Activated gamma-delta T cell treated with Interleukin-2 at 50 U/mL for 16 hours (primary cell): ENCODE data around the gene WDR17.

Source experiments
- DNase-seq: peaks from one replicate; pipeline ENCODE4 v3.0.0-alpha.2; 2020

WDR17 gene

DNA sequence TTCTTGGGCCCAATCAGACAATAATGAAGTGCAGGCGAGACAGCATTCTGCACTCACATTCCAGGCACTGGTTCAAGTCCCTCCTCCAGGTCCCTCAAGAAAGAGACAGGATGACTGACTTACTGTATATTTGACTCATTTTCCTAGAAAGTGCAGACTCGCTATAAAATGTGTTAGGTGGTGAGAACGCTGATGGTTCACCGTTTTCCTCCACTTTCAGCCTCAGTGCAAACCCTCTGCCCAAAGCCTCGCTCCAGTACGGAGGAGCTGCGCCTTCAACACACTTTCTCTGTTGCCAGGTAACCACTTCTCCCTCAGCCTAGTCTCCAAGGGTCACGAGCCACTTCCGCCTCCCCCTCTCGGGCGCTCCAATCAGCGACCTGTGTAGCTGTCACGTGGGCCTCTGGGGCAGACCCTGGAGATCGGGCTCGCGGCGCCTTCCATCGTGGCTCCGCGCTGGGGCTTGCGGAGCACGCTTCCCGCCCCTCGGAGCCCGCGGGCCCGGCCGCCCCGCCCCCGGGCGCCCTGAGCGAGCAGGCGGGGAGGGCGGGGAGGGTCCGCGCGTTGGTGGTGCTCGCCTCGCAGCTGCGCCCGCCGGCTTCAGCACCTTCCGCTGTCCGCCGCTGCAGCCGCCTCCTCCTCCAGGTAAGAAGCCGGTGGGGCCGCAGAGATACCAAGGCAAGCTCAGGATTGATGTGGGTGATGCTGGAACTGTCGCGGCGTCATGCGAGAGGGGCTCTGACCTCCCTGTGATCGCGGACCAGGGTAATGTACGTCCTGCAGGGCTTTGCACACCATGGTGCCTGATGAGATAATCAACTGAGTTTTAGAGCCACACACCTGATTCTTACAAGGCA, at the start of gene WDR17:
Gene WDR17, plus strand, starts transcription at position 407 of the 857 bp plus-strand sequence. CDS start 45,740 bp downstream, outside the sequence.
- DNase-seq: peak; percentile 59

DNA sequence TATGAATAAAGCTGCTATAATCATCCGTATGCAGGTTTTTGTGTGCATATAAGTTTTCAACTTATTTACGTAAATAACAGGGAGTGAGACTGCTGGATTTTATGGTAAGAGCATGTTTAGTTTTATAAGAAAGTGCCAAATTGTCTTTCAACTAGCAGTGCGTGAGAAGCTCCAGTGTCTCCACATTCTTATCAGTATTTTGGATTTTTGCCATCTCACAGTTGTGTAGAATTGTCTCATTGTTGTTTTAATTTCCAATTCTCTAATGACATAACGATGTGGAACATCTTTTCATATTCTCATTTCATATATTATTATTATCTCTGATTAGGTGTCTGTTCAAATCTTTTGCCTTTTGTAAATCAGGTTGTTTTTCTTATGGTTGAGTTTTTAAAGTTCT, 49.0 kb upstream of the WDR17 start:
- no peak for DNase-seq

DNA sequence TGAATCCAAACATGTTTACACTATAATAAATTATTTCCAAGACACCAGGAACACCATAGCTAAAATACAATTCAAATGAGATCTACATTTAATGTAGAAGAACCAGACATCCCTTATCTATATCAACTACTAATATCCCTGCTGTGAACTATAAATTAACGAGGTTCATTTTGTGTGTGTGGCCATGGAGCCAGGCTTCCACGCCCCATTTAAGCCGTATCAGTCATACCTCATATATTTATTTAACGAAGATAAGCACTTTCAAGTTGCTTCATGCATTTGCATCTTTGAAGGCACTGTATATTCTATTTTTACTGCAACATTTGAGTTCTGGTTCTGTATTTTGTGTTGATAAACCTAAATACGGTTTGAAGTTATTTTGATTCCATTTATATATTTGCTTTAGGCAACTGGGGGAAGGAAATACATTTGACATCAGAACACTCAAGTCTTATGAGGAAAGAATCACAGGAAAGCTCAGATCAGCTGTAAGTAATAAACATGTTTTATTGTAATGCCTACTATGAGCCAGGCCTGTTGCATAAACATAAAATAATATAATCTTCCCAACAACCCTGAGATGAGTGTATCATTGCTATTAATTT, 45.1 kb upstream of the WDR17 start:
- no peak for DNase-seq

DNA sequence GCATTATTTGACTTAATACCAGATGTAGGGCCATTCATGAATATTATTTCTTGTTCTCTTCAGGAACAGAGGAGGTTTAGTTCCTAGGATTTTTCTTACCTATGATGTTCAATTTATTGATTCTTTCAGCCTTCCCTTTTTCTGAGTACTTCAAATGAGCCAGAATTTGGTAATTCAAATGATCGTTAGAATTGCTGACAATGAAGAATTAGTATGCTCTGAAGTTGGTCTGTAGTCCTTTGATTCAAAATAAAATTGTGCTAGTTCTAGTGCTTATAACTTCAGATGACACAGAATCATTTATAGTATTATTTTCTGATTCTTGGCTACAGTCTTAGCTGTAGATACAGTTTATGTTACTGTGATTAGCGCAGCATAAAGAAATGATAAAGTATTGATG, 35.2 kb upstream of the WDR17 start:
- no peak for DNase-seq

DNA sequence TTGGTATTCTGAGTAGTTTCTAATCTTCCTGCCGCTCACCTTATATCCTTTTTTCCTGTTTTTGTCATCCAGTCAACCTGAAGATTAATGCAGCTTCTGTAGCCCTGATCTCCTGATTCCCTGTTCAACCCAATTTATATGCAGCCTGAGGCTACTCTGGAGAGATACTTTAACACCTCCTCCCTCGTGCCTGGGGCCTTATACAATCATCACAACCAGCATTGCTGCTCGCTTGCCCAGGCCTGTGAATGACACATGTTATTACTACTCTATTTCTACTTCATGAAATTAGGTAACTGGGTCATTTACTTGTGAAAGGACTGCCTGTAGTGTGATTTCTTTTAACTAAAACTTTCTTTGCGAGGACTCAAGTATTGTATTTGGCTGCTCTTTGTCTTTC, 33.7 kb upstream of the WDR17 start:
- DNase-seq: no peak

DNA sequence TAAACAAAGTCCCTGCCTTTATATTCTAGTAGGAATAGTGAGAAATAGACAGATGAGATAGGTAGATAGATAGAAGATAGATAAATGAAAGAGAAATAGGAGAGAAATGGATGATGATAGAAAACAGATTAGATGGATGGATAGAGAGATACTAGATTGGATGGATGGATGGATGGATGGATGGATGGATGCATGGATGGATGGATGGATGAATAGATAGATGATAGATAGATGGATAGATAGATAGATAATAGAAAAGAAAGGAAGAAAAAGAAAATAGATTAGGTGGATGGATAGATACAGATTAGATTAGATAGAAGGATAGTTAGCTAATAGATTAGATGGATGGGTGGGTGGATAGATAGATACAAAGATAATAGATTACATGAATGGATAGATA, 33.2 kb upstream of the WDR17 start:
- DNase-seq: no peak

DNA sequence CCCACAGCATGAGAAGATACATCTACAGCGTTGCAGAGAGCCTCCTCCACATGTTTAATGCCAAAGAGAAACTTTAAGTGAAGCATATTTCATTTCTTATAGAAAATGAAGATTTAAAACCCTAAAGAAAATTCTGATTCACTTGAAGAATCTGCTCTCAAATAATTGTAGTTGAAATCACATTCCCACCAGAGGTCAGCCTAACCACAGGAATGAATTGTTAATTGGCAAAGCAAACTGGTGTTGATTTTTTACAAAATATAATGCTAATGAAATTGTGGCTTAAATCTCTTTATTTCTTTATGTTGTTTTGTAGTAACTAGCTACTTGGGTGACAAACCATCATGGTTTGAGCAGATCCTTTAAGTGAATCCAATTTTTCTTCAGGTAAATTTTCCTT, 31.1 kb upstream of the WDR17 start:
- no peak for DNase-seq

DNA sequence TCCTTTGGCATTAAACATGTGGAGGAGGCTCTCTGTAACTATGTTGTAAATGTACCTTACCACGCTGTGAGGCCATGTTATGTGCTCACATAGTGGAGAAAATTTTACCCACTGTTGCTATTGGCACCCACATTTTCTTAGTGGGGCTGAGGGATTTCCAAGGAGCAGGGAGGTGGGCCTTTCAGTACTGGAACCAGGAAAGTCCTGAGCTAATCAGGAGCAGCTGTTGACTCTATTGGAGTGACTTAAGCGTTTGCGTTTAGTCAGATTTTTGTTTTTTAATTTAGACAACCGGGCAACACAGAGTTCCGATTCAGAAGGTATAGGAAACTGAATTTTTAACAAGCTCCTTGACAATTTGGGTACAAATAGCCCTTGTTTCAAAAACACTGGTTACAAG, 30.7 kb upstream of the WDR17 start:
- DNase-seq: no peak

DNA sequence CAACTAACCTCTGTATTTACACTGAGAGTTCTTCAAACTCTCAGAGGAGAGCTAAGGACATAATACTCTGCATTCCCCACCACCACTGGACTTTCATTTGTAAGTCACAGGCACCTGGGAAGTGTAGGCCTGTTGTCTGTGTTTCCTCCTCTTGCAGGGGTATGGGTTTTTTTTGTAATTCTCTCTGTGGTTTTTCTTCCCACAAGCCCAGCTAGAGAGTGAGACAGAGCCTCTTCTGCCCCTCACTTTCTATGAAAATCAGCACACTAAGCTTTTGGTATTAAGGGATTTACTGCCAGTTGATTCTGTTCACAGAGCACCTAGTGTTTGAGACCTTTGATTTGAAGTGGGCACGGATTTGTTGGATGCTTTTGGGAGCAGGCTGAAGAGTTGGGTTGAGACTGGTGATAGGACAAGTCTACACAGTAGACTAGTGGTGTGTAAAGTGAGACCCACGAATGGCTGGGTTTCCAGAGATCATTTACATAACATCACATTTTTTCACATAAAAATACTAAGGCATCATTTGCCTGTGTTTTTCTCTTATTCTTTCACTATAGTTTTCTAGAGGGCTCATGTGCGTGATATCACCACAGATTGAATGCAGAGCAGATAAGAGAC, 28.9 kb upstream of the WDR17 start:
- no peak for DNase-seq

DNA sequence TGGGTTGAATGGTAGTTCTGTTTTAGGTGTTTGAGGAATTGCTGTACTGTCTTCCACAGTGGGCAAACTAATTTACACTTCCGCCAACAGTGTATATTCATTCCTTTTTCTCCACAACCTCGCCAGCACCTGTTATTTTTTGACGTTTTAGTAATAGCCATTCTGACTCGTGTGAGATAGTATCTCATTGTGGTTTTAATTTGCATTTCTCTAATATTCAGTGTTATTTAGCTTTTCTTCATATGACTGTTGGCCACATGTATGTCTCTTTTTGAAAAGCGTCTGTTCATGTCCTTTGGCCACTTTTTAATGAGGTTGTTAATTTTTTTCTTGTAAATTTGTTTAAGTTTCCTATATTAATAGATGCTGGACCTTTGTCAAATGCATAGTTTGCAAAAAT, 26.9 kb upstream of the WDR17 start:
- no peak for DNase-seq

DNA sequence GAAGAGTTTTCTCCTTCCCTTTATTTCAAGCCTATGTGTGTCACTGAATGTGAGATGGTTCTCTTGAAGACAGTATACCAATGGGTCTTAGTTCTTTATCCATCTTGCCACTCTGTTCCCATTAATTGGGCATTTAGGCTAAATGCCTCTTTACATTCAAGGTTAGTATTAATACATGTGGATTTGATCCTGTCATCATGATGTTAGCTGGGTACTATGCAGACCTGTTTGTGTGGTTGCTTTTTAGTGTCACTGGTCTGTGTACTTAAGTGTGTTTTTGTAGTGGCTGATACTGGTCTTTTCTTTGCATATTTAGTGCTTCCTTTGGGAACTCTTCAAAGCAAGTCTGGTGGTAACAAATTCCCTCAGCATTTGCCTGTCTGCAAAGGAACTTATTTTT, 23.4 kb upstream of the WDR17 start:
- no peak for DNase-seq

DNA sequence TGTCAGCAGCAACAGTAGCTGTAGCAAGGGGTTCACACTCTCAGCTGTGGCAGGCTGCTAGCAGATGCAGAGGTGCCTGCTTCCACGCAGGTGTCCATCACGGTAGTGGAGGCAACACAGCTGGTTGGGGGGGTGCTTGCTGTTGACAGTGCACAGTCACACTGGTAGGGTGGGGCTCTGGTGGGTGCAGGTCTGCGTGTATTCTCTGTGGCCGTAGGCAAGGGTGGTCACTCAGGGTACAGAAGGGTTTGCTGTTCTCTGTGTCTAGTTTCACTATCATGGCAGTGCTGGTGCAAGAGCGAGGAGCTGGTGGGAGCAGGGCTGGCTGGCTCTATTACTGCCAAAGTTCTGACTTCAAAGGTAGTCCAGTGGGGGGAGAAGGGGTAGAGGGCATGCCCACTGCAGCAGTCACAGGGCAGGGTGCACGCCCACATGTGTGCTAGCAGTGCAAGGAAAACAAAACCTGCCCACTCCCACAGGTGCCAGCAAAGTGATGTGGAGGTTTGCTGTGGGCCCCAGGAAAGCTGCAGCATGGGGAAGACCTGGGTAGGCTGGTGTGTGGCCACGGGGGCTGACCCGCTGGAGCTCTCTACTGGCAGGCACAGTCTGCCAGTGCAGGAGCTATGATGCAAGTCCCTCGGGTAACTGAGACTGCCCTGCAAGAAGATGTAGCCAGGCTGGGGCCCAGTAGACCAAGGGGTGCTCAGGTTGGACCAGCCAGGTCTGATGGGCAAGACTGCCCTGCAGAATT, 21.6 kb upstream of the WDR17 start:
- DNase-seq: no peak

DNA sequence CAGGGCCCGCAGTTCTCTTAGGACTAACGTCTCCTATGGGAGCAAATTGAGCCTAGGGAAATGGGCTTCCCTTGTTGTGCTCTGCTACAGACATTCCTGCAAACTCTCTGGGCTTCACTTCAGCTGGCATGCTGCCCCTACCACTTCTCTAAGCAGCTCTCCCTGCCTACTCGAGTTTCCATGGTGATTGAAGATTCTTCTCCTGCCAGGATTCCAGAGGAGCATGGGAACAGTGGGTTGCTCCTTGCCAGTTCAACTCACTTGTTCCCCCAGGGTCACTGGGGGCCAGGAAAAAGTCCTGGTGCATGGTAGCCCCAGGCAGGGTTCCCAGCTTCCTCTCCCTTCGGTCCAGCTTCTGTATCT, 21.1 kb upstream of the WDR17 start:
- no peak for DNase-seq

DNA sequence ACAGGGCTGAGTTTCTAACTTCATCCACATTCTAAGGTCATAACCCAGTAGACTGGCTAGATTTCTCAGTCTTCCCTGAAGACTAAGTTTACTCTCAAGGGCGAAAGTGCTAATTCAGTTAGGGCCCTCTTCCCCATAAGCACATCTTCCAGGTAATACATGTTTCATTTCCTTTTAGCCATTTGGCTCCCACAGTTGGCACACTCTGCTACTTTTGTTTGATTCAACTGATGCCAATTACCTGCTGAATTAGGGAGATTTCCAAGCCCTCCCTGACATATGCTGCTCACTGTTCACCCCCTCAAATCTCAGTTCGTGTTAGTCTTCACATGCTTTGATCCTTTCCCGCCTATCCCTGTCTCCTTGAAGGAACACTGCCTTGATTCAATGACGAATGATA, 17.0 kb upstream of the WDR17 start:
- DNase-seq: no peak

DNA sequence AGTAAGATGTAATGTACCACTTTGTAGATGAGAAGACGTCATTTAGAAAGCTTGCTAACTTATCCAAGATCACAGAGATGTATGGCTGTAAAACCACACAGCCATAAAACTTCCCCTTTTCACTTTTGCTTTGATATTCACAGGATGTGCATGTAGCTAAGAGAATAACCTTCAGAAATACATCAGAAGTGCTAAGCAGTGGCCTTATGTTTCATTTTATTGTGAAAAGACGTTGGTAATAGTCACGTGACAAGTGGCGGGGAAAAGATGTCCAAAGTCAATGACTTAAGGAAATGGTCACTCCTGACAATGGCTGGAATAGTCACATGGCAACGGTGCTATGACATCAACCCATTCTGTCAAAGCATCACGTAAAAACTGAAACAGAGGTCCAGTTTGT, 12.9 kb upstream of the WDR17 start:
- DNase-seq: no peak

DNA sequence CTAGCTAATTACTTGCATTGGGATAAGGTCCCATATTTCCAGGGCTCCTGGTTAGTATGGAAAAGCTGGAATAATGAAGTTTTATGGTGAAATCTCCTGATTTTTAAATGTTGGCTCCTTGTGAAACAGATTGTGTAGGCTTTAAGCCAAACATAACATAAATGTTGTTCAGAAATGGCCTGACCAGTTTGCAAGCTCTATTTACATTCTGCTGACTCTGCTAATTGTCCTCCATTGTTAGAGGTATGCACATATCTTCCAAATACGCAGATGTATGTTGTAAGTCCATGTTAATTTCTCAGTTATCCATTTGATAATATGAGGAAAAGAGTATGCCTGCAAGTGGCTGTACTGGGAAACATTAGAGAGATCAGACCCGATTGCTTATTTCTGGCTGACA, 11.9 kb upstream of the WDR17 start:
- DNase-seq: no peak

DNA sequence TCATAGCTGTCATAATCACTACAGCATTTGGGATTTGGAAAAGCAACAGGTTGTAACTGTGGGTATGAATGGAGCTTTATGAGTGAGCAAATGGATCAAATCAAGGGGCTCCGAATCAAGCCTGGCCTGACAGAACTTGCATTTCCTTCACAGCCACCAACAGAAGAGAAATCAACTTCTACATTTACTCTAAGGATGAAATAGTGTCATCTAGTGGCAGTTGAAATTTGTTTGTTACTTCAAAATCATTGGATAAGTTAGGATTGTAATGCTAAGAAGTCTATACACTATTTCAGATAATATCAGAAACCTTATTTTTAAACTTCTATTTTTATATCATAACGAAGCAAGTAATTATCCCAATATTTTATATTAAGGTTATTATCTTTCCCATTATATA, 10.7 kb upstream of the WDR17 start:
- DNase-seq: no peak

DNA sequence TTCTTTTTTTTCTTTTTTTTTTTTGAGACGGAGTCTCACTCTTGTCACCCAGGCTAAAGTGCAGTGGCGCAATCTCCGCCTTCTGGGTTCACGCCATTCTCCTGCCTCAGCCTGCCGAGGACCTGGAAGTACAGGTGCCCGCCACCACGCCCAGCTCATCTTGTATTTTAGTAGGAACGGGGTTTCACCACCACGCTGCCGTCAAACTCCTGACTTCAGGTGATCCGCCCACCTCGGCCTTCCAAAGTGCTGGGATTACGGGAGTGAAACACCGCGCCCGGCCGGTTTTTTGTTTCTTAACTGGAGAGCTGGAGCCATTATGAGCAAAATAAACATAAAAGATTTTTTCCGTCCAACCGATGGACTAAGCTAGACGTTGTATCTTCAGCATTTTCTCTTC, 1.9 kb upstream of the WDR17 start:
- DNase-seq: no peak

DNA sequence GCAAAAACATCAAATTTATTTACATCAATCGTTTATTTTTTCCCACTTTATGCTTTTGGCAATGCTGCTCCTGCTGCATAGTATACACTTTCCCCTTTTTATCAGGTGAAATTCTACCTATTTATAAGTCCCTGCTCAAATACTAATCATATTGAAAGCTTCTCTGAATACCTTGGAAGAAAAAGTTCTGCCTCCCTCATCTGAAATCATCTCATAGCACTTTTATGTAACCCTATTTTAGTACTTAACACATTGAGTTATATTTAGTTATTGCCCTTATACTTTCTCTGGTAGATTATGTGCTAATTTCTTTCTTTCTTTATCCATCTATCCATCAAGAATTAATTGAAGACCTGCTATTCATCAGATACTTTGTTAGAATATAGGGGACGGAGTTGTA, 1.1 kb upstream of the WDR17 start:
- no peak for DNase-seq

DNA sequence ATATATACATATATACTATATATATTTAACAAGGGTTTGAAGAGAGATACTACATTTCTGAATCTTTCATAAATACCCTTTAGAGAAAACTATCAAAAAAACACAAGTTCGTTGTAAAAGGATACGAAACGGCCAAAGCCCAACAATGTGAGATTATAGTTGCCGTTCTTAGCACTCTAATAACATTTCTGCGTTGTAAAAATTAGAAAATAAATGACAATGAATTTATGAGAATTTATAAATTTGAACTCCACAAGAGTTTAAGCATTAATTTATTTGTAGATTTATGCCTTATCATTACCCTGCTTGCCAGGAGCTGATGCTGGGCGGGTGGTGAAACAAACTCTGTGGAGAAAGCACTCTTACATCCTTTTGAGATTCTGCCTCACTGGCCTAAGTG, 1.1 kb downstream of the WDR17 start:
- DNase-seq: no peak

DNA sequence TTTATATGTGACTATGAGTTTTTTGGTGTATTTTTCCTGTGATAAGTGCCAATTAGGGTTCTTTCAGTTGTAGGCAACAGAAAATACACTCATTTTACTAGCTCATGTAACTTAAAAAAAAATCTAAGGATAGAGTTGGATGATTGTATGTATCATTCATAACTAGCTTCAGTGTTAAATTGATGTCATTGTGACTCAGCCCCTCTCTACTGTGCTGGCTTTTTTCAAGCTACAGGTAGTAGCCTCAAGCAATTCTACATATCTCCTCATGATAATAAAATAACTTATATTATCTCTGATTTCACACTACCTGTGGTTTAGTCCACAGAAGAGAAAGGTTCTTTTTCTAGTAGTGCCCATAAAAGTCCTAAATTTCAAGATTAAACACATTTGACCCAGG, 11.9 kb downstream of the WDR17 start:
- DNase-seq: no peak

DNA sequence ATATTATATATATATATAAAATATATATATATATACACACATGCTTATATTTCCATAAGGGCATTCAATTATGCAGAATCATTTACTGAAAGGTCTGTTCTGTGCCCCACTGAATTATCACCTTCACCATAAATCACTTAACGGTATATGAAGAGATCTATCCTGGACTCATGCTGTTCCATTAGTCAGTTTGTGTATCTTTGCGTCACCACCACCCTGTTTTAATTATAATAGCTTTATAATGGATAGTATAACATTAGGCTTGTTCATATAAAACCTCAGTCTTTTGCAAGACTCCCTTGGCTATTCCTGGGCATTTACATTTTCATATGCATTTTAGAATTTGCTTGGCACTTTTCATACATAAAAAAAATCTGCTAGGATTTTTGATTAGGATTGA, 19.1 kb downstream of the WDR17 start:
- no peak for DNase-seq

DNA sequence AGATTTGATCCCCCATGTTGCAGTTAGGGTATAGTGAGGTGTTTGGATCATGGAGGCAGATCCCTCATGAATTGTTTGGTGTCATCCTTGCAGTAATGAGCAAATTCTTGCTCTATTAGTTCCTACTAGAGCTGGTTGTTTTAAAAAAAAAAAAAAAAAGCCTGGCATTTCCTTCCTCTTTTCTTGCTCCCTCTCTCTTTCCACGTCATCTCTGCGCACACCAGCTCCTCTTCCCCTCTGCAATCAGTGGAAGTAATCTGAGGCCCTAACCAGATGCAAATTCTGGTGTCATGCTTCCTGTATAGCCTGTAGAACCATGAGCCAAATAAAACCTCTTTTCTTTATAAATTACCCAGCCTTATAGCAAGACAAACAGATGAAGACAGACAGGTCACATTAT, 24.5 kb downstream of the WDR17 start:
- DNase-seq: no peak

DNA sequence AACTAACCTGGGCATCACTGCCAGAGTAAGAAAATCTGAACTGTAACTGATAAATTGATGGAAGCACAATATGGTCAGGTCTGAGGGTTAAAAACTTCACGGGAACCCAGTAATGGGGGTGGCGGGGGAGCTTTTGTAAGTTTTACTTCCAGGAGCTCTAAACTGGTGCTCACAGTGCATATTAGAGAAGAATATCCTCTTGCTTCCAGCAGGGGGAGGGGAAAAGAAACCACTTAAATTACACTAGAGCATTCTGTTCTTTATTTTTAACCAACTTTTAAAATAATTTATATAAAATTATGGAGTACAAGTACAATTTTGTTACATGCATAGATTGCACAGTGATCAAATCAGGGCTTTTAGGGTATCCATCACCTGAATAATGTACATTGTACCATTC, 33.7 kb downstream of the WDR17 start:
- no peak for DNase-seq
